ENCODE results near the gene RANGAP1. TPM values are rescaled to one million over a fixed set of nuclear protein-coding genes. Genes with fewer than 3 reads are reported as not detected.

RANGAP1 gene
- total and polyA plus RNA-seq, 2 of the 13 experiments (the other 11 are each of a cell fraction or from before 2014, with no cell fraction given), result 51.8 to 83.9 TPM

GRCh38 chr22:41308544-41308947 is 22.6 kb upstream of the RANGAP1 start (continued):
- TF ChIP-seq SOX13 (IDR thresholded peaks at IDR 0.05) (no peak), SOX13 (CRISPR knock-in tag; conservative IDR thresholded peaks at IDR 0.05 in 1 of 2, IDR thresholded peaks at IDR 0.05 in 1 of 2) (peak in 1 of 2 experiments; percentile 63; a peak in 2 of 4 replicates), FLYWCH1 (CRISPR knock-in tag; IDR thresholded peaks at IDR 0.05) (no peak), HOXA3 (CRISPR knock-in tag; IDR thresholded peaks at IDR 0.05) (peak; percentile 88), KIAA2018 (CRISPR knock-in tag; IDR thresholded peaks at IDR 0.05; ENCODE audit: borderline replicate concordance) (peak; percentile 36; the same call in 1 of the 2 replicates), TCF7L2 (IDR thresholded peaks at IDR 0.05; ENCODE audit: low read depth, low read length) (no peak), HDAC2 (CRISPR knock-in tag; IDR thresholded peaks at IDR 0.05) (peak; percentile 89), TBX2 (CRISPR knock-in tag; IDR thresholded peaks at IDR 0.05; ENCODE audit: borderline replicate concordance) (peak; percentile 69; the same call in 1 of the 2 replicates), ZFP36L1 (CRISPR knock-in tag; IDR thresholded peaks at IDR 0.05) (0 out of 2 replicates have a peak, but pooled peaks have one; percentile 72), BORCS8-MEF2B (CRISPR knock-in tag; IDR thresholded peaks at IDR 0.05) (peak; percentile 86), ZNF780A (CRISPR knock-in tag; IDR thresholded peaks at IDR 0.05) (no peak), NRL (CRISPR knock-in tag; IDR thresholded peaks at IDR 0.05; ENCODE audit: borderline replicate concordance) (0 out of 2 replicates have a peak, but pooled peaks have one; percentile 18), ZFY (CRISPR knock-in tag; IDR thresholded peaks at IDR 0.05) (peak; percentile 88)
- TF ChIP-seq, protein P1, sequence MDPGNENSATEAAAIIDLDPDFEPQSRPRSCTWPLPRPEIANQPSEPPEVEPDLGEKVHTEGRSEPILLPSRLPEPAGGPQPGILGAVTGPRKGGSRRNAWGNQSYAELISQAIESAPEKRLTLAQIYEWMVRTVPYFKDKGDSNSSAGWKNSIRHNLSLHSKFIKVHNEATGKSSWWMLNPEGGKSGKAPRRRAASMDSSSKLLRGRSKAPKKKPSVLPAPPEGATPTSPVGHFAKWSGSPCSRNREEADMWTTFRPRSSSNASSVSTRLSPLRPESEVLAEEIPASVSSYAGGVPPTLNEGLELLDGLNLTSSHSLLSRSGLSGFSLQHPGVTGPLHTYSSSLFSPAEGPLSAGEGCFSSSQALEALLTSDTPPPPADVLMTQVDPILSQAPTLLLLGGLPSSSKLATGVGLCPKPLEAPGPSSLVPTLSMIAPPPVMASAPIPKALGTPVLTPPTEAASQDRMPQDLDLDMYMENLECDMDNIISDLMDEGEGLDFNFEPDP (CRISPR knock-in tag; conservative IDR thresholded peaks at IDR 0.05), result no peak
- TF ChIP-seq, protein P2, sequence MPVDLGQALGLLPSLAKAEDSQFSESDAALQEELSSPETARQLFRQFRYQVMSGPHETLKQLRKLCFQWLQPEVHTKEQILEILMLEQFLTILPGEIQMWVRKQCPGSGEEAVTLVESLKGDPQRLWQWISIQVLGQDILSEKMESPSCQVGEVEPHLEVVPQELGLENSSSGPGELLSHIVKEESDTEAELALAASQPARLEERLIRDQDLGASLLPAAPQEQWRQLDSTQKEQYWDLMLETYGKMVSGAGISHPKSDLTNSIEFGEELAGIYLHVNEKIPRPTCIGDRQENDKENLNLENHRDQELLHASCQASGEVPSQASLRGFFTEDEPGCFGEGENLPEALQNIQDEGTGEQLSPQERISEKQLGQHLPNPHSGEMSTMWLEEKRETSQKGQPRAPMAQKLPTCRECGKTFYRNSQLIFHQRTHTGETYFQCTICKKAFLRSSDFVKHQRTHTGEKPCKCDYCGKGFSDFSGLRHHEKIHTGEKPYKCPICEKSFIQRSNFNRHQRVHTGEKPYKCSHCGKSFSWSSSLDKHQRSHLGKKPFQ (CRISPR knock-in tag; IDR thresholded peaks at IDR 0.05; ENCODE audit: insufficient replicate concordance), result peak; percentile 60
- TF ChIP-seq, protein P3, sequence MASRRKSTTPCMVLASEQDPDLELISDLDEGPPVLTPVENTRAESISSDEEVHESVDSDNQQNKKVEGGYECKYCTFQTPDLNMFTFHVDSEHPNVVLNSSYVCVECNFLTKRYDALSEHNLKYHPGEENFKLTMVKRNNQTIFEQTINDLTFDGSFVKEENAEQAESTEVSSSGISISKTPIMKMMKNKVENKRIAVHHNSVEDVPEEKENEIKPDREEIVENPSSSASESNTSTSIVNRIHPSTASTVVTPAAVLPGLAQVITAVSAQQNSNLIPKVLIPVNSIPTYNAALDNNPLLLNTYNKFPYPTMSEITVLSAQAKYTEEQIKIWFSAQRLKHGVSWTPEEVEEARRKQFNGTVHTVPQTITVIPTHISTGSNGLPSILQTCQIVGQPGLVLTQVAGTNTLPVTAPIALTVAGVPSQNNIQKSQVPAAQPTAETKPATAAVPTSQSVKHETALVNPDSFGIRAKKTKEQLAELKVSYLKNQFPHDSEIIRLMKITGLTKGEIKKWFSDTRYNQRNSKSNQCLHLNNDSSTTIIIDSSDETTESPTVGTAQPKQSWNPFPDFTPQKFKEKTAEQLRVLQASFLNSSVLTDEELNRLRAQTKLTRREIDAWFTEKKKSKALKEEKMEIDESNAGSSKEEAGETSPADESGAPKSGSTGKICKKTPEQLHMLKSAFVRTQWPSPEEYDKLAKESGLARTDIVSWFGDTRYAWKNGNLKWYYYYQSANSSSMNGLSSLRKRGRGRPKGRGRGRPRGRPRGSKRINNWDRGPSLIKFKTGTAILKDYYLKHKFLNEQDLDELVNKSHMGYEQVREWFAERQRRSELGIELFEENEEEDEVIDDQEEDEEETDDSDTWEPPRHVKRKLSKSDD (CRISPR knock-in tag; IDR thresholded peaks at IDR 0.05; ENCODE audit: low read depth), result 0 out of 2 replicates have a peak, but pooled peaks have one; percentile 51
